ENCODE results near the gene GPD1.

GRCh38 chr12:50111395-50111692 is 7.5 kb downstream of the GPD1 start:
- TF ChIP-seq CTCF (IDR thresholded peaks at IDR 0.05) = no peak
- no peak for TF ChIP-seq POLR2A (IDR thresholded peaks at IDR 0.05)
